Keratinocyte (primary cell): ENCODE data around the gene CDC42EP3. TPM values are rescaled to one million over a fixed set of nuclear protein-coding genes. Genes with fewer than 3 reads are reported as not detected.
A peak's percentile ranks its signal among the peaks of the same experiment; 100 is the strongest.

ENCODE experiments used
- DNase-seq: peaks from one replicate; pipeline ENCODE4 v3.0.0-alpha.2; 2011; ENCODE audit warnings: low read depth, missing footprints, low spot score
- FAIRE-seq: peaks from 2 replicates; lab custom pipeline; 2011; peaks lifted over from hg19 to GRCh38; lab: Jason Lieb, UNC
- H2AFZ ChIP-seq: 2 replicates; pipeline ENCODE4 v1.6.0; 2012; ENCODE audit warnings: low read length, control low read depth, inconsistent platforms; ENCODE audit not compliant: control insufficient read depth
- H3K27ac ChIP-seq: 2 replicates; pipeline ENCODE4 v1.5.1; 2011; ENCODE audit warnings: low read length; ENCODE audit not compliant: control insufficient read depth, insufficient read depth
- H3K27me3 ChIP-seq: 3 replicates; pipeline ENCODE4 v1.6.0; 2011; ENCODE audit warnings: low read length; ENCODE audit not compliant: control insufficient read depth, insufficient read depth; ENCODE audit errors: extremely low read depth
- H3K36me3 ChIP-seq, 2 experiments: 2 replicates in 1 of 2; 3 replicates in 1 of 2; pipeline ENCODE4 v1.5.1; 2011; ENCODE audit warnings: low read length in 2 of 2, mild to moderate bottlenecking in 1 of 2; ENCODE audit not compliant: control insufficient read depth in 2 of 2, insufficient read depth in 2 of 2; ENCODE audit errors: extremely low read depth in 1 of 2
- H3K4me1 ChIP-seq: 3 replicates; pipeline ENCODE4 v1.5.1; 2011; ENCODE audit warnings: low read length; ENCODE audit not compliant: control insufficient read depth, insufficient read depth; ENCODE audit errors: extremely low read depth
- H3K4me2 ChIP-seq: 3 replicates; pipeline ENCODE4 v1.6.0; 2011; ENCODE audit warnings: low read depth, low read length; ENCODE audit not compliant: control insufficient read depth, insufficient read depth; ENCODE audit errors: extremely low read depth
- H3K4me3 ChIP-seq, 3 experiments: fragments of 200-600 bp in 1 of 3; sonication (generic) in 1 of 3; 2 replicates in 2 of 3; 3 replicates in 1 of 3; pipeline ENCODE4 v1.5.1; 2011 to 2016; ENCODE audit warnings: low read length in 3 of 3, mild to moderate bottlenecking in 3 of 3, control low read depth in 2 of 3, inconsistent platforms in 1 of 3, low read depth in 1 of 3, mixed read lengths in 1 of 3, mixed run types in 1 of 3, moderate library complexity in 1 of 3; ENCODE audit not compliant: control insufficient read depth in 2 of 3, insufficient read depth in 2 of 3; ENCODE audit errors: extremely low read depth in 1 of 3
- H3K79me2 ChIP-seq: 2 replicates; pipeline ENCODE4 v1.6.0; 2012; ENCODE audit warnings: low read length; ENCODE audit not compliant: control insufficient read depth, insufficient read depth
- H3K9ac ChIP-seq: 3 replicates; pipeline ENCODE4 v1.6.0; 2011; ENCODE audit warnings: low read length; ENCODE audit not compliant: control insufficient read depth, insufficient read depth; ENCODE audit errors: extremely low read depth
- H3K9me1 ChIP-seq: 3 replicates; pipeline ENCODE4 v1.6.0; 2011; ENCODE audit warnings: low read length; ENCODE audit not compliant: control insufficient read depth, insufficient read depth; ENCODE audit errors: extremely low read depth
- H3K9me3 ChIP-seq: 2 replicates; pipeline ENCODE4 v1.5.1; 2012; ENCODE audit warnings: low read depth, low read length; ENCODE audit not compliant: control insufficient read depth
- H4K20me1 ChIP-seq: 3 replicates; pipeline ENCODE4 v1.6.0; 2011; ENCODE audit warnings: low read length; ENCODE audit not compliant: control insufficient read depth, insufficient read depth; ENCODE audit errors: extremely low read depth
- CTCF ChIP-seq, 3 experiments: IDR thresholded peaks in 1 of 3; conservative IDR thresholded peaks in 1 of 3; optimal IDR thresholded peaks in 1 of 3; 2 replicates in 2 of 3; 3 replicates in 1 of 3; pipeline versions ENCODE3 to v1.5.1; 2011; ENCODE audit warnings: low read length in 3 of 3, mild to moderate bottlenecking in 3 of 3, moderate library complexity in 2 of 3, control low read depth in 1 of 3, inconsistent platforms in 1 of 3; ENCODE audit not compliant: insufficient read depth in 2 of 3; ENCODE audit errors: extremely low read depth in 1 of 3
- EZH2 ChIP-seq: IDR thresholded peaks from one replicate; pipeline ENCODE4 v1.6.1; 2012; ENCODE audit warnings: inconsistent platforms, mild to moderate bottlenecking, low read length, moderate library complexity
- dilution Hi-C: fragments of 300-500 bp; cut with MboI; formaldehyde crosslinking; loops from one replicate; pipeline ENCODE4 v1.7.0; 2020; ENCODE audit warnings: low sequenced_read_pairs; ENCODE audit not compliant: extremely low pct_ligation_motif_present
- polyA plus RNA-seq, 5 experiments: library from polyadenylated mRNA; depleted of rRNA in 3 of 5; stranded (reverse) in 3 of 5; stranded (forward) in 1 of 5; unstranded in 1 of 5; fragments of >200 nt; gene quantifications; 1 replicate in 1 of 5; 2 replicates in 3 of 5; 3 replicates in 1 of 5; pipeline versions ENCODE4 v1.2.1 to v1.2.3, GENCODE V29; 2011 to 2012; ENCODE audit warnings: missing spikeins in 2 of 5, low read depth in 1 of 5, low replicate concordance in 1 of 5

Gene CDC42EP3
- polyA plus RNA-seq, 1 donor (not counting 4 experiments of a cell fraction or from before 2014, with no cell fraction given), result 34.6 TPM

GRCh38 chr2:37609782-37610181 is 61.7 kb downstream of the CDC42EP3 start:
- dilution Hi-C loops, result no loop called here
- Histone ChIP-seq H3K79me2 (no peaks in the 10 kb centered on the region), H3K9me1 (no peaks in the 10 kb centered on the region), H3K36me3 (no peaks in the 10 kb centered on the region), H3K27ac (no peak overlapping the region), H3K9me3 (no peaks in the 10 kb centered on the region), H3K4me2 (no peak overlapping the region), H3K4me3 (no peak overlapping the region), H4K20me1 (no peaks in the 10 kb centered on the region), H2AFZ (no peak overlapping the region), H3K4me1 (peaks cover 4% of the 10 kb centered on the region), H3K27me3 (no peaks in the 10 kb centered on the region), H3K9ac (no peak overlapping the region)
- FAIRE-seq (no peak), DNase-seq (no peak)
- TF ChIP-seq EZH2 (no peak), CTCF (optimal IDR thresholded peaks at IDR 0.05 in 1 of 3, IDR thresholded peaks at IDR 0.05 in 1 of 3, conservative IDR thresholded peaks at IDR 0.05 in 1 of 3; ENCODE audit: extremely low read depth in 1 of 3, insufficient read depth in 2 of 3, low read length in 3 of 3) (no peak)

GRCh38 chr2:37604716-37605115 is 66.7 kb downstream of the CDC42EP3 start:
- Histone ChIP-seq H3K4me1 (peaks cover 10% of the 10 kb centered on the region), H3K36me3 (no peaks in the 10 kb centered on the region), H2AFZ (no peak overlapping the region), H3K9me3 (no peaks in the 10 kb centered on the region), H3K4me2 (no peak overlapping the region), H3K27ac (no peak overlapping the region), H4K20me1 (no peaks in the 10 kb centered on the region), H3K9me1 (no peaks in the 10 kb centered on the region), H3K27me3 (no peaks in the 10 kb centered on the region), H3K79me2 (no peaks in the 10 kb centered on the region), H3K4me3 (no peak overlapping the region), H3K9ac (no peak overlapping the region)
- no peak for DNase-seq
- dilution Hi-C loops, result no loop called here
- TF ChIP-seq CTCF (optimal IDR thresholded peaks at IDR 0.05 in 1 of 3, IDR thresholded peaks at IDR 0.05 in 1 of 3, conservative IDR thresholded peaks at IDR 0.05 in 1 of 3; ENCODE audit: extremely low read depth in 1 of 3, insufficient read depth in 2 of 3, low read length in 3 of 3) (no peak), EZH2 (no peak)
- FAIRE-seq, result peak; percentile 90
